ENCODE results near the gene TRIM17. TPM values are rescaled to one million over a fixed set of nuclear protein-coding genes. Genes with fewer than 3 reads are reported as not detected.

Gene TRIM17
- total RNA-seq, 3 donors from 2014 or later (not counting 1 experiment from before 2014, with no cell fraction given): 8.0 to 13.4 (median 8.4) TPM

GRCh38 chr1:228464487-228464983, 47.9 kb upstream of the TRIM17 start:
- peak overlapping the region; percentile 30 for H3K4me3 ChIP-seq (ENCODE audit: low read length)

GRCh38 chr1:228463559-228464455, 47.1 kb upstream of the TRIM17 start:
- no peaks in the 10 kb centered on the region for H3K36me3 Mint-ChIP-seq

More at GRCh38 chr1:228464487-228464983, 47.9 kb upstream of the TRIM17 start:
- Histone ChIP-seq H3K27me3 (ENCODE audit: control insufficient read depth, insufficient read depth, low read length) (peaks cover 8% of the 10 kb centered on the region), H3K27ac (ENCODE audit: low read length) (peak overlapping the region; percentile 25), H3K4me1 (ENCODE audit: control insufficient read depth, insufficient read depth, low read length) (peaks cover 31% of the 10 kb centered on the region), H3K36me3 (ENCODE audit: control insufficient read depth, insufficient read depth, low read length) (no peaks in the 10 kb centered on the region), H3K9me3 (ENCODE audit: control insufficient read depth, insufficient read depth, low read length) (no peaks in the 10 kb centered on the region)
- ATAC-seq (peak; percentile 92 to 93 (median 93)), DNase-seq (peak; percentile 71 to 94)
- no peaks in the 10 kb centered on the region for H3K36me3 Mint-ChIP-seq
- WGBS (ENCODE audit: insufficient coverage): 3% methylated on average over 33 of the region's 33 CpGs
- intact Hi-C loops (cut with micrococcal nuclease): loop anchor here (2.0 kb wide), 1 partner anchor 22 kb away; the partner anchor contains the start of gene RNF187
- H3K4me1 Mint-ChIP-seq: peaks cover 42 to 43% of the 10 kb centered on the region in 2 donors
- peaks cover 22 to 25% of the 10 kb centered on the region in 2 donors for H3K27me3 Mint-ChIP-seq (ENCODE audit: low read depth in 2 of 2)
- peak overlapping the region; percentile 79 to 81 for H3K27ac Mint-ChIP-seq
- no peaks in the 10 kb centered on the region for H3K9me3 Mint-ChIP-seq
- peak overlapping the region; percentile 92 for H3K4me3 Mint-ChIP-seq
- TF ChIP-seq CTCF (IDR thresholded peaks at IDR 0.05): no peak

GRCh38 chr1:228463009-228463558, 46.4 kb upstream of the TRIM17 start:
- H3K4me1 ChIP-seq (ENCODE audit: control insufficient read depth, insufficient read depth, low read length): peaks cover 45% of the 10 kb centered on the region
- no peaks in the 10 kb centered on the region for H3K36me3 Mint-ChIP-seq
- no peak for TF ChIP-seq CTCF (IDR thresholded peaks at IDR 0.05)
- H3K9me3 Mint-ChIP-seq: no peaks in the 10 kb centered on the region
- no peaks in the 10 kb centered on the region for H3K9me3 ChIP-seq (ENCODE audit: control insufficient read depth, insufficient read depth, low read length)
- ATAC-seq (no peak), DNase-seq (no peak)
- no peak overlapping the region for H3K4me3 ChIP-seq (ENCODE audit: low read length)
- no peak overlapping the region for H3K27ac ChIP-seq (ENCODE audit: low read length)
- WGBS (ENCODE audit: insufficient coverage): 35% methylated on average over 5 of the region's 7 CpGs
- no peaks in the 10 kb centered on the region for H3K27me3 ChIP-seq (ENCODE audit: control insufficient read depth, insufficient read depth, low read length)
- peaks cover 12 to 15% of the 10 kb centered on the region in 2 donors for H3K27me3 Mint-ChIP-seq (ENCODE audit: low read depth in 2 of 2)
- H3K4me1 Mint-ChIP-seq: peaks cover 46 to 48% of the 10 kb centered on the region in 2 donors
- intact Hi-C loops (cut with micrococcal nuclease): no loop called here
- peak overlapping the region in 1 of 2 donors; percentile 79 for H3K27ac Mint-ChIP-seq
- peak overlapping the region; percentile 92 for H3K4me3 Mint-ChIP-seq
- H3K36me3 ChIP-seq (ENCODE audit: control insufficient read depth, insufficient read depth, low read length): no peaks in the 10 kb centered on the region

More at GRCh38 chr1:228463559-228464455, 47.1 kb upstream of the TRIM17 start:
- Mint-ChIP-seq H3K27ac (peak overlapping the region; percentile 79 to 81), H3K4me1 (peaks cover 42 to 43% of the 10 kb centered on the region in 2 donors), H3K9me3 (no peaks in the 10 kb centered on the region), H3K27me3 (ENCODE audit: low read depth in 2 of 2) (peaks cover 18 to 19% of the 10 kb centered on the region in 2 donors), H3K4me3 (peak overlapping the region; percentile 92)
- Histone ChIP-seq H3K4me3 (ENCODE audit: low read length) (peak overlapping the region; percentile 25), H3K9me3 (ENCODE audit: control insufficient read depth, insufficient read depth, low read length) (no peaks in the 10 kb centered on the region), H3K27me3 (ENCODE audit: control insufficient read depth, insufficient read depth, low read length) (peaks cover 2% of the 10 kb centered on the region), H3K4me1 (ENCODE audit: control insufficient read depth, insufficient read depth, low read length) (peaks cover 38% of the 10 kb centered on the region), H3K36me3 (ENCODE audit: control insufficient read depth, insufficient read depth, low read length) (no peaks in the 10 kb centered on the region), H3K27ac (ENCODE audit: low read length) (no peak overlapping the region)
- ATAC-seq (peak; percentile 39 to 59 (median 59)), DNase-seq (peak in 1 of 2 donors; percentile 70)
- TF ChIP-seq CTCF (IDR thresholded peaks at IDR 0.05): peak; percentile 13
- intact Hi-C loops (cut with micrococcal nuclease): loop anchor here (2.0 kb wide), 1 partner anchor 23 kb away; the partner anchor contains the start of gene RNF187
- WGBS (ENCODE audit: insufficient coverage): 3% methylated on average over 52 of the region's 56 CpGs
